ENCODE measurements around the gene PEPD. TPM values are rescaled to one million over a fixed set of nuclear protein-coding genes. Genes with fewer than 3 reads are reported as not detected.
A peak's percentile ranks its signal among the peaks of the same experiment; 100 is the strongest.

Gene PEPD
- polyA plus RNA-seq, 1 donor from 2014 or later: 43.9 TPM

DNA sequence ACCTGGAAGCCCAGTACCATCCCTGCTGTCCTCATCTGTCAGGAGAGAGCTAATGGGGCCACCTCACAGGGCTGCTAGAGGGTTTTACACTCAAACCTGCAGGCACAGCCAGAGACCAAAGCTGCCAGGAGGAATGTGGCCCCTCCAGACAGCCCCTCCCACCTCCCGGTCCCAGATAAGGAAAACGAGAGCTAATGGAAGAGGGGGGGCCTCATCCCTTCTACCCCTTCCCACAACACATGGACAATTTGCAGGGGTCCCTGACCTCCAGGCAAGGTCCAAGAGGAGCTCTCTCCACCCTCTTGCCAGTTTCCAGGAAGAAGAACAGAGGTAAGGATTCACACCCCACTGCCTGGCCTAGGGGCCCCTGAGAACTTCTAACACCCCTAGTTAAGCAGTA lies 1.6 kb upstream of the PEPD start:
- no peaks in the 10 kb centered on the region for H3K79me2 ChIP-seq (replicated peaks; ENCODE audit: insufficient read depth, low read length)
- H3F3A ChIP-seq (ENCODE audit: insufficient read depth, low read length, poor library complexity, severe bottlenecking): no peaks in the 10 kb centered on the region
- no peak overlapping the region for H3K4me3 ChIP-seq (ENCODE audit: low read length)
- no peaks in the 10 kb centered on the region for H4K20me1 ChIP-seq (ENCODE audit: insufficient read depth)
- no peaks in the 10 kb centered on the region for H3K9me3 ChIP-seq (ENCODE audit: low read length)
- H3K36me3 ChIP-seq (ENCODE audit: insufficient read depth, low read length): no peaks in the 10 kb centered on the region
- no peak overlapping the region for H3K9ac ChIP-seq (ENCODE audit: low read length)
- TF ChIP-seq EZH2 (IDR thresholded peaks at IDR 0.05; ENCODE audit: borderline replicate concordance, insufficient read depth, low read length, poor library complexity, severe bottlenecking): no peak
- TF ChIP-seq CTCF (IDR thresholded peaks at IDR 0.05; ENCODE audit: poor library complexity, severe bottlenecking): no peak
- no peak for TF ChIP-seq RAD21 (conservative IDR thresholded peaks at IDR 0.05)
- TF ChIP-seq, protein P1, sequence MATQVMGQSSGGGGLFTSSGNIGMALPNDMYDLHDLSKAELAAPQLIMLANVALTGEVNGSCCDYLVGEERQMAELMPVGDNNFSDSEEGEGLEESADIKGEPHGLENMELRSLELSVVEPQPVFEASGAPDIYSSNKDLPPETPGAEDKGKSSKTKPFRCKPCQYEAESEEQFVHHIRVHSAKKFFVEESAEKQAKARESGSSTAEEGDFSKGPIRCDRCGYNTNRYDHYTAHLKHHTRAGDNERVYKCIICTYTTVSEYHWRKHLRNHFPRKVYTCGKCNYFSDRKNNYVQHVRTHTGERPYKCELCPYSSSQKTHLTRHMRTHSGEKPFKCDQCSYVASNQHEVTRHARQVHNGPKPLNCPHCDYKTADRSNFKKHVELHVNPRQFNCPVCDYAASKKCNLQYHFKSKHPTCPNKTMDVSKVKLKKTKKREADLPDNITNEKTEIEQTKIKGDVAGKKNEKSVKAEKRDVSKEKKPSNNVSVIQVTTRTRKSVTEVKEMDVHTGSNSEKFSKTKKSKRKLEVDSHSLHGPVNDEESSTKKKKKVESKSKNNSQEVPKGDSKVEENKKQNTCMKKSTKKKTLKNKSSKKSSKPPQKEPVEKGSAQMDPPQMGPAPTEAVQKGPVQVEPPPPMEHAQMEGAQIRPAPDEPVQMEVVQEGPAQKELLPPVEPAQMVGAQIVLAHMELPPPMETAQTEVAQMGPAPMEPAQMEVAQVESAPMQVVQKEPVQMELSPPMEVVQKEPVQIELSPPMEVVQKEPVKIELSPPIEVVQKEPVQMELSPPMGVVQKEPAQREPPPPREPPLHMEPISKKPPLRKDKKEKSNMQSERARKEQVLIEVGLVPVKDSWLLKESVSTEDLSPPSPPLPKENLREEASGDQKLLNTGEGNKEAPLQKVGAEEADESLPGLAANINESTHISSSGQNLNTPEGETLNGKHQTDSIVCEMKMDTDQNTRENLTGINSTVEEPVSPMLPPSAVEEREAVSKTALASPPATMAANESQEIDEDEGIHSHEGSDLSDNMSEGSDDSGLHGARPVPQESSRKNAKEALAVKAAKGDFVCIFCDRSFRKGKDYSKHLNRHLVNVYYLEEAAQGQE (IDR thresholded peaks at IDR 0.05; ENCODE audit: borderline replicate concordance): no peak
- TF ChIP-seq SMC3 (conservative IDR thresholded peaks at IDR 0.05; ENCODE audit: poor library complexity): no peak
- H3K4me2 ChIP-seq (ENCODE audit: low read length): no peak overlapping the region
- no peak overlapping the region for H3K27ac ChIP-seq (ENCODE audit: low read length)
- no peaks in the 10 kb centered on the region for H3K27me3 ChIP-seq (ENCODE audit: insufficient read depth, low read depth, low read length)
- no peak overlapping the region for H2AFZ ChIP-seq (ENCODE audit: low read depth, low read length)
- H3K9me2 ChIP-seq (ENCODE audit: insufficient read depth, low read length): no peaks in the 10 kb centered on the region

GRCh38 chr19:33522371-33522662 lies 726 bp upstream of the PEPD start:
- Histone ChIP-seq H2AFZ (ENCODE audit: low read depth, low read length) (peak overlapping the region; percentile 56), H4K20me1 (ENCODE audit: insufficient read depth) (no peaks in the 10 kb centered on the region), H3K9ac (ENCODE audit: low read length) (peak overlapping the region; percentile 68), H3K9me3 (ENCODE audit: low read length) (no peaks in the 10 kb centered on the region), H3K79me2 (replicated peaks; ENCODE audit: insufficient read depth, low read length) (no peaks in the 10 kb centered on the region), H3K4me3 (ENCODE audit: low read length) (peak overlapping the region; percentile 96), H3K4me2 (ENCODE audit: low read length) (no peak overlapping the region), H3K27ac (ENCODE audit: low read length) (no peak overlapping the region), H3K36me3 (ENCODE audit: insufficient read depth, low read length) (no peaks in the 10 kb centered on the region), H3K9me2 (ENCODE audit: insufficient read depth, low read length) (no peaks in the 10 kb centered on the region), H3K27me3 (ENCODE audit: insufficient read depth, low read depth, low read length) (no peaks in the 10 kb centered on the region), H3F3A (ENCODE audit: insufficient read depth, low read length, poor library complexity, severe bottlenecking) (no peaks in the 10 kb centered on the region)
- TF ChIP-seq RAD21 (conservative IDR thresholded peaks at IDR 0.05): no peak
- no peak for TF ChIP-seq POLR2AphosphoS5 (IDR thresholded peaks at IDR 0.05)
- no peak for TF ChIP-seq EZH2 (IDR thresholded peaks at IDR 0.05; ENCODE audit: borderline replicate concordance, insufficient read depth, low read length, poor library complexity, severe bottlenecking)
- TF ChIP-seq SMC3 (conservative IDR thresholded peaks at IDR 0.05; ENCODE audit: poor library complexity): no peak
- TF ChIP-seq, protein P1 (IDR thresholded peaks at IDR 0.05; ENCODE audit: borderline replicate concordance): no peak
- TF ChIP-seq TAF1 (IDR thresholded peaks at IDR 0.05; ENCODE audit: low read depth): no peak
- TF ChIP-seq MXI1 (conservative IDR thresholded peaks at IDR 0.05; ENCODE audit: poor library complexity, severe bottlenecking): no peak
- no peak for TF ChIP-seq EP300 (conservative IDR thresholded peaks at IDR 0.05; ENCODE audit: poor library complexity, severe bottlenecking)
- no peak for TF ChIP-seq CTCF (IDR thresholded peaks at IDR 0.05; ENCODE audit: poor library complexity, severe bottlenecking)
